HepG2 (cell line): Measurements from ENCODE around the gene SEC31A. TPM values are rescaled to one million over a fixed set of nuclear protein-coding genes. Genes with fewer than 3 reads are reported as not detected.
A peak's percentile ranks its signal among the peaks of the same experiment; 100 is the strongest.

Source experiments
- ATAC-seq: fragments of 200-7000 bp; cut with Tn5 transposase; 3 replicates; pipeline ENCODE4 v1.9.1; 2020; ENCODE audit warnings: mild to moderate bottlenecking, moderate library complexity
- BruUV-seq: library from RNA; stranded (reverse); fragments of 400-500 nt; replicated peaks from 2 replicates; lab custom pipeline; 2021; lab: Mats Ljungman, UMichigan
- CTCF ChIA-PET: fragments of 300-600 bp; formaldehyde crosslinking; extraction: SDS; loops from one replicate; lab custom pipeline; 2021; ENCODE audit warnings: low total read pairs, inconsistent platforms, low intra/inter-chr PET ratio; lab: Yijun Ruan, JAX
- POLR2A ChIA-PET: fragments of 350-600 bp; sonication (Branson Sonifier 250); formaldehyde crosslinking; loops from one replicate; lab custom pipeline; 2020; ENCODE audit warnings: antibody characterized with exemption, inconsistent platforms; lab: Yijun Ruan, JAX
- DNase-seq: peaks from one replicate; pipeline ENCODE4 v3.0.0-alpha.2; 2015; ENCODE audit warnings: low spot score
- FAIRE-seq: peaks from 3 replicates; lab custom pipeline; 2011; peaks lifted over from hg19 to GRCh38; lab: Jason Lieb, UNC
- H2AFZ ChIP-seq: one replicate; pipeline ENCODE4 v1.6.1; 2011; ENCODE audit warnings: low read length, inconsistent platforms
- H3K27ac ChIP-seq: fragments of 300-600 bp; 3 replicates; pipeline ENCODE4 v1.8.0; 2011; ENCODE audit warnings: mixed run types, mild to moderate bottlenecking, mixed read lengths, low read length, inconsistent platforms; ENCODE audit not compliant: insufficient read depth; ENCODE audit errors: extremely low read length
- H3K27me3 ChIP-seq, 2 experiments: fragments of 200-600 bp in 1 of 2; 2 replicates in 1 of 2; 3 replicates in 1 of 2; pipeline versions ENCODE4 v1.6.0 to v1.8.0; 2011; ENCODE audit warnings: low read length in 2 of 2, mild to moderate bottlenecking in 2 of 2, moderate library complexity in 2 of 2, inconsistent platforms in 1 of 2; ENCODE audit not compliant: insufficient read depth in 2 of 2, control insufficient read depth in 1 of 2
- H3K36me3 ChIP-seq, 2 experiments: fragments of 200-600 bp in 1 of 2; replicated peaks in 1 of 2; 2 replicates in 1 of 2; 3 replicates in 1 of 2; pipeline versions ENCODE4 v1.5.1 to v1.8.0; 2011; ENCODE audit warnings: low read length in 2 of 2, inconsistent platforms in 1 of 2; ENCODE audit not compliant: insufficient read depth in 2 of 2, control insufficient read depth in 1 of 2
- H3K4me1 ChIP-seq: 2 replicates; pipeline ENCODE4 v1.5.1; 2012; ENCODE audit warnings: low read length, inconsistent platforms; ENCODE audit not compliant: insufficient read depth
- H3K4me2 ChIP-seq: 2 replicates; pipeline ENCODE4 v1.6.0; 2011; ENCODE audit warnings: low read depth, low read length, inconsistent platforms
- H3K4me3 ChIP-seq, 3 experiments: fragments of 200-600 bp in 1 of 3; sonication (generic), shearing (Covaris generic) in 1 of 3; replicated peaks in 1 of 3; 2 replicates each; pipeline ENCODE4 v1.5.1; 2011 to 2016; ENCODE audit warnings: low read length in 3 of 3, inconsistent platforms in 2 of 3, low read depth in 2 of 3, mild to moderate bottlenecking in 2 of 3, control low read depth in 1 of 3, mixed read lengths in 1 of 3; ENCODE audit not compliant: insufficient read depth in 1 of 3
- H3K79me2 ChIP-seq: one replicate; pipeline ENCODE4 v1.6.1; 2011; ENCODE audit warnings: low read length, inconsistent platforms; ENCODE audit not compliant: insufficient read depth
- H3K9ac ChIP-seq: 2 replicates; pipeline ENCODE4 v1.6.0; 2011; ENCODE audit warnings: mild to moderate bottlenecking, low read depth, low read length, inconsistent platforms; ENCODE audit not compliant: insufficient read depth
- H3K9me3 ChIP-seq: 2 replicates; pipeline ENCODE4 v1.5.1; 2012; ENCODE audit warnings: mild to moderate bottlenecking, low read length
- H4K20me1 ChIP-seq: 2 replicates; pipeline ENCODE4 v1.6.0; 2011; ENCODE audit warnings: inconsistent platforms, mild to moderate bottlenecking, low read length, moderate library complexity; ENCODE audit not compliant: insufficient read depth
- CBFB ChIP-seq: sonication (generic); formaldehyde crosslinking; IDR thresholded peaks from 2 replicates; pipeline ENCODE4 v1.4.0; 2020; ENCODE audit warnings: missing genetic modification reagents
- CEBPB ChIP-seq: IDR thresholded peaks from 2 replicates; pipeline ENCODE4 v1.6.1; 2011; ENCODE audit warnings: low read depth, low read length, improper control_type of control experiment, borderline replicate concordance
- CREB1 ChIP-seq, 2 experiments: fragments of 450-650 bp in 1 of 2; IDR thresholded peaks; 2 replicates each; pipeline ENCODE4 v1.6.1; 2016 to 2017; ENCODE audit warnings: control low read depth in 1 of 2, mild to moderate bottlenecking in 1 of 2, missing compliant biosample characterization in 1 of 2, missing genetic modification characterization in 1 of 2
- GABPB1 ChIP-seq: IDR thresholded peaks from 2 replicates; pipeline ENCODE4 v1.6.1; 2016; ENCODE audit warnings: mild to moderate bottlenecking, missing genetic modification reagents, moderate library complexity, missing compliant biosample characterization
- RBM22 ChIP-seq: fragments of 200-400 bp; formaldehyde crosslinking; optimal IDR thresholded peaks from 2 replicates; pipeline ENCODE3; 2017; ENCODE audit warnings: mild to moderate bottlenecking, low read length, moderate library complexity
- TRIM22 ChIP-seq: fragments of 450-650 bp; IDR thresholded peaks from 2 replicates; pipeline ENCODE4 v1.6.1; 2017
- ZBTB26 ChIP-seq: IDR thresholded peaks from 2 replicates; pipeline ENCODE4 v1.6.1; 2016; ENCODE audit warnings: missing compliant biosample characterization, missing genetic modification reagents, borderline replicate concordance
- WGBS: methylation state at CpG from one replicate; pipeline ENCODE4 v1.1.6; 2017; ENCODE audit warnings: low lambda C conversion rate; 5-methylcytosine and 5-hydroxymethylcytosine counted together
- in situ Hi-C: cut with HindIII; loops from 2 replicates; pipeline ENCODE4 v1.10.0; 2017; ENCODE audit warnings: low pct_unique_long_range_greater_than_20kb; ENCODE audit not compliant: extremely low pct_ligation_motif_present
- intact Hi-C: fragments of 100-400 bp; cut with micrococcal nuclease; formaldehyde crosslinking; loops from one replicate; pipeline ENCODE4 v1.10.0; 2022; ENCODE audit not compliant: unreplicated experiment
- polyA plus RNA-seq, 8 experiments: library from polyadenylated mRNA; depleted of rRNA in 3 of 8; stranded (reverse) in 7 of 8; unstranded in 1 of 8; fragments of >200 nt; fragmentation: Illumina TruSeq in 4 of 8; extraction: Trizol in 4 of 8; gene quantifications; 2 replicates each; pipeline versions ENCODE4 v1.2.1 to v1.2.3, GENCODE V29; 2011 to 2016; ENCODE audit warnings: low read depth in 4 of 8, missing spikeins in 1 of 8, mixed read lengths in 1 of 8; ENCODE audit not compliant: insufficient read depth in 1 of 8
- total RNA-seq, 5 experiments: library from RNA; depleted of rRNA; stranded (reverse); fragments of >200 nt; fragmentation: Illumina TruSeq; extraction: Trizol; gene quantifications; 2 replicates each; pipeline ENCODE4 v1.2.3, GENCODE V29; 2016; ENCODE audit warnings: low read depth in 1 of 5

SEC31A gene
- total and polyA plus RNA-seq, 2 of the 13 experiments (the other 11 are each of a cell fraction or from before 2014, with no cell fraction given) = 231 to 435 TPM

- Histone ChIP-seq H3K9ac (no peak overlapping the region), H3K27ac (no peak overlapping the region), H3K79me2 (peaks cover 28% of the 10 kb centered on the region), H3K27me3 (no peaks in the 10 kb centered on the region), H3K4me3 (no peak overlapping the region), H4K20me1 (peaks cover 17% of the 10 kb centered on the region; the same call in 1 of the 2 replicates), H3K9me3 (no peaks in the 10 kb centered on the region), H2AFZ (no peak overlapping the region), H3K36me3 (peaks cover 19 to 81% of the 10 kb centered on the region in 2 experiments), H3K4me1 (no peaks in the 10 kb centered on the region)
- POLR2A ChIA-PET = interaction anchor here (0.8 kb wide), 1 partner anchor 19 kb away, joined by 3 read pairs; no protein-coding TSS in a partner anchor
- in situ Hi-C loops (no loop called here), intact Hi-C loops (no loop called here)
- ATAC-seq (peak; percentile 16; the same call in 2 of the 3 replicates), FAIRE-seq (no peak)
- TF ChIP-seq CBFB (CRISPR knock-in tag) = no peak
- no peak for TF ChIP-seq TRIM22
- TF ChIP-seq CEBPB = 0 out of 2 replicates have a peak, but pooled peaks have one; percentile 1
- no peak for TF ChIP-seq ZBTB26 (CRISPR knock-in tag)
- TF ChIP-seq RBM22 = peak; percentile 27
- no peak for TF ChIP-seq GABPB1 (CRISPR knock-in tag)
- TF ChIP-seq CREB1 (IDR thresholded peaks at IDR 0.05) = no peak
- 0 out of 2 replicates have a peak, but pooled peaks have one; percentile 18 for TF ChIP-seq CREB1 (CRISPR knock-in tag; IDR thresholded peaks at IDR 0.05)
- TF ChIP-seq, all 625 proteins: peak for 3
- no peak overlapping the region for H3K4me2 ChIP-seq
- 96% methylated on average over 8 of the region's 8 CpGs for WGBS
- CTCF ChIA-PET = no interaction called here
- no TSS peak for BruUV-seq
- DNase-seq = no peak
These were observed 24.1 kb downstream of the SEC31A start for GRCh38 chr4:82866706-82867385.
